Measurements from ENCODE around the gene NRN1. TPM values are rescaled to one million over a fixed set of nuclear protein-coding genes. Genes with fewer than 3 reads are reported as not detected.

The NRN1 gene
- total RNA-seq (0.78 and 0.92 TPM in 2 replicates), polyA plus RNA-seq (0.26 and 0.69 TPM in 2 replicates)

GRCh38 chr6:6006428-6007365, at the start of gene NRN1:
Gene NRN1 (minus strand): TSS chr6:6006925. CDS start chr6:6006749, 176 bp downstream.
- TF ChIP-seq, protein P1, sequence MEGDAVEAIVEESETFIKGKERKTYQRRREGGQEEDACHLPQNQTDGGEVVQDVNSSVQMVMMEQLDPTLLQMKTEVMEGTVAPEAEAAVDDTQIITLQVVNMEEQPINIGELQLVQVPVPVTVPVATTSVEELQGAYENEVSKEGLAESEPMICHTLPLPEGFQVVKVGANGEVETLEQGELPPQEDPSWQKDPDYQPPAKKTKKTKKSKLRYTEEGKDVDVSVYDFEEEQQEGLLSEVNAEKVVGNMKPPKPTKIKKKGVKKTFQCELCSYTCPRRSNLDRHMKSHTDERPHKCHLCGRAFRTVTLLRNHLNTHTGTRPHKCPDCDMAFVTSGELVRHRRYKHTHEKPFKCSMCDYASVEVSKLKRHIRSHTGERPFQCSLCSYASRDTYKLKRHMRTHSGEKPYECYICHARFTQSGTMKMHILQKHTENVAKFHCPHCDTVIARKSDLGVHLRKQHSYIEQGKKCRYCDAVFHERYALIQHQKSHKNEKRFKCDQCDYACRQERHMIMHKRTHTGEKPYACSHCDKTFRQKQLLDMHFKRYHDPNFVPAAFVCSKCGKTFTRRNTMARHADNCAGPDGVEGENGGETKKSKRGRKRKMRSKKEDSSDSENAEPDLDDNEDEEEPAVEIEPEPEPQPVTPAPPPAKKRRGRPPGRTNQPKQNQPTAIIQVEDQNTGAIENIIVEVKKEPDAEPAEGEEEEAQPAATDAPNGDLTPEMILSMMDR (IDR thresholded peaks at IDR 0.05; ENCODE audit: low read depth, low read length), result no peak
- Histone ChIP-seq H3K27ac (no peak within 1 kb of the TSS), H3K27me3 (peaks cover 73% of the 10 kb centered on the region), H3K4me3 (peak within 1 kb of the TSS; percentile 52), H3K9me3 (ENCODE audit: low read depth) (no peaks in the 10 kb centered on the region), H3K4me1 (ENCODE audit: low read depth) (peaks cover 17% of the 10 kb centered on the region), H3K36me3 (no peaks in the 10 kb centered on the region)
- DNase-seq (ENCODE audit: low read depth in 1 of 2, low spot score in 1 of 2), result no peak

- no peaks in the 10 kb centered on the region for H3K36me3 ChIP-seq
- H3K4me3 ChIP-seq, result no peak overlapping the region
- no peaks in the 10 kb centered on the region for H3K4me1 ChIP-seq (ENCODE audit: low read depth)
- DNase-seq (ENCODE audit: low read depth in 1 of 2, low spot score in 1 of 2), result no peak
- no peaks in the 10 kb centered on the region for H3K9me3 ChIP-seq (ENCODE audit: low read depth)
- no peaks in the 10 kb centered on the region for H3K27me3 ChIP-seq
- TF ChIP-seq, protein P1 (IDR thresholded peaks at IDR 0.05; ENCODE audit: low read depth, low read length), result no peak
- H3K27ac ChIP-seq, result no peak overlapping the region
Measured at GRCh38 chr6:6052216-6052615, 45.5 kb upstream of the NRN1 start.

DNA sequence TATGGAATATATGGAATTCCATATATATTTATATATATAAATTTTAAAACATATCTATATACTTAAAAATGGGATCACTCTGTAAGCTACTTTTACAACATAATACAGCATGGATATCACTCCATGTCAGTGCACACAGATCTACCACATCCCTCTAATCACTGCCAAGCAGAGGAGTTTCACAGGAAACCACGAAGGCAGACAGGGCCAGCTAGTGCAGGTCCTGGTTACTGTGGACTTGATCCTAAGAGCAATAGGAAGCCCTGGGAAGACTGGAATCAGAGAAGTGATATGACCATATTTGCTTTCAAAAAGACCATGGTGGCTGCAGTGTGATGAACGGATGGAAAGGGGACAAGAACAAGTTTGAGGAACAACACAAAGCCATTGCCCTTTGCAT, 40.0 kb upstream of the NRN1 start:
- H3K9me3 ChIP-seq (ENCODE audit: low read depth), result no peaks in the 10 kb centered on the region
- no peak for DNase-seq (ENCODE audit: low read depth in 1 of 2, low spot score in 1 of 2)
- TF ChIP-seq, protein P1 (IDR thresholded peaks at IDR 0.05; ENCODE audit: low read depth, low read length), result no peak
- no peaks in the 10 kb centered on the region for H3K36me3 ChIP-seq
- no peak overlapping the region for H3K4me3 ChIP-seq
- no peaks in the 10 kb centered on the region for H3K27me3 ChIP-seq
- no peaks in the 10 kb centered on the region for H3K4me1 ChIP-seq (ENCODE audit: low read depth)
- no peak overlapping the region for H3K27ac ChIP-seq

DNA sequence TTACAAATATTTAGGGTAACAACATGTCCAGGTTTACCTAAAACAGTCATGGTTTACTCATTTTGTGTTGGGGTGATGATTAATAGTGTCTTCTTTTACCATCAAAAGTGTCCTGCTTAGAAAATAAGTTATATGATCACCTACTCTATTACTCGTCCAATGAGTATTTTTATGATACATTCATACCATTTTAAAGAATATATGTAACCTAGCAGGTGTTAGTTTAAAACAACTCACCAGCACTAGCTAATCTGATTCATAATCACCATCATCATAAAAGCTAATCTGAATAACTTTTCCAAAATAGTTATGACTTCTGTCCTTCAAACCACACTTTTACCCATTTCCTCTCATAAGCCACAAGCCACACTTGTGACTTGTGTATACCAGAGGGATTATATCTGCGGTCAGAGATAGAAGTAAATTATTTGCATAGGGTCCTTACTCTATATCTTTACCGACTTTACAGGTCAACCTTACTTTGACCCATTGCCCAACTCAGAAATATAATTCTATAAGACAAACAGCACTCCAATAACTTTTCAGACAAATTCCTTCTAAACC, 33.3 kb upstream of the NRN1 start:
- Histone ChIP-seq H3K27ac (no peak overlapping the region), H3K9me3 (ENCODE audit: low read depth) (no peaks in the 10 kb centered on the region), H3K4me3 (no peak overlapping the region), H3K27me3 (no peaks in the 10 kb centered on the region), H3K36me3 (no peaks in the 10 kb centered on the region), H3K4me1 (ENCODE audit: low read depth) (no peaks in the 10 kb centered on the region)
- no peak for DNase-seq (ENCODE audit: low read depth in 1 of 2, low spot score in 1 of 2)
- TF ChIP-seq, protein P1 (IDR thresholded peaks at IDR 0.05; ENCODE audit: low read depth, low read length), result no peak

DNA sequence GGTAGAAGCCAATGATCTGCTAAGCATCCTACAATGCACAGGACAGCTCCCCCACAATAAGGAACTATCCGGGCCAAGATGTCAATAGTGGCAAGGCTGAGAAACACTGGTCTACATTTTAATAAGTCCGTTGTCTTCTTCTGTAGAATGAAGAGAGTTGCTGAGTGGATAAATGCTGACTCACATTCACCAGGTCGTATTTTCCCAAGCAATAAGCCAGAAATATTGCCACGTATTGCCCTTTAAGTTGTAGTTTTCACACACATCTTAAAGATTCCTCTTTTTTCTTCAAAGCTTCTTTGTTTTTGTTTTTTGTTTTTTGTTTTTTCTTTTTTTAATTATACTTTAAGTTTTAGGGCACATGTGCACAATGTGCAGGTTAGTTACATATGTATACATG, 30.5 kb upstream of the NRN1 start:
- H3K9me3 ChIP-seq (ENCODE audit: low read depth), result no peaks in the 10 kb centered on the region
- no peaks in the 10 kb centered on the region for H3K4me1 ChIP-seq (ENCODE audit: low read depth)
- no peaks in the 10 kb centered on the region for H3K27me3 ChIP-seq
- H3K4me3 ChIP-seq, result no peak overlapping the region
- no peak overlapping the region for H3K27ac ChIP-seq
- no peaks in the 10 kb centered on the region for H3K36me3 ChIP-seq
- TF ChIP-seq, protein P1 (IDR thresholded peaks at IDR 0.05; ENCODE audit: low read depth, low read length), result no peak
- DNase-seq (ENCODE audit: low read depth in 1 of 2, low spot score in 1 of 2), result no peak

Data from cardiac muscle cell (in vitro differentiated cells and primary cell).